Measurements from ENCODE around the gene NDUFA11. TPM values are rescaled to one million over a fixed set of nuclear protein-coding genes. Genes with fewer than 3 reads are reported as not detected.
A peak's percentile ranks its signal among the peaks of the same experiment; 100 is the strongest.

The NDUFA11 gene
- total RNA-seq, 2 experiments from 2014 or later: 280 to 293 TPM

DNA sequence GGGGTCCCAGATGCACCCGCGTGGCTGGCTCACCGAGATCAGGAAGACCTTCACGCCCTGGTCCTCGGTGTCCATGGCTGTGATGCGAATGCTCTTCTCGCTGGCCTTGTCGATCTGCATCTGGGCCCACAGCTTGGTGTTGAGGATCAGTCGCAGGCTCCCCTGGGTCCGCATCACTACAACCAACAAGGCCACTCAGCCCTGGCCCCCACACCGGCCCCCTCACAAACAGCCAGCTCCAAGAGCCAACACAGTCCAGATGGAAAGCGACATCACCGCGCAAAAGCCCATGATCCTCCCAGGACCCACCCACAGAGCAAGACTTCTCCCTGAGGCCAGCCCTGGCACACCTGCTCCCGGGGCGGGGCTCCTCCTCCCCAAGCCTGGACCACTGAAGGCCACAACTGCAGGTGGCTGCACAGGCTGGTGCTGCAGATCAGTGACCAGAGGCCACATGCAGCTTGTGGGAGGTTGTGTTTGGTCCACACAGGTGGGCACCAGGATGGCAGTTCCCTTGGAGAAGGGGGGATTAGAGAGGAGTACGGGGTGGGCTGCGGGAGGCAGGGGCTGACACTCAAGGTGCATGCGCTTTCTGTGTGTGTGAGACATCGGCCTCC is 15.0 kb upstream of the NDUFA11 start:
- no peak overlapping the region for H2AFZ ChIP-seq (ENCODE audit: low read length)
- H3K9me2 ChIP-seq (ENCODE audit: insufficient read depth, low read length): no peaks in the 10 kb centered on the region
- no peaks in the 10 kb centered on the region for H3K4me1 ChIP-seq (ENCODE audit: insufficient read depth, low read length, poor library complexity, severe bottlenecking)
- H3K4me3 ChIP-seq (ENCODE audit: low read depth, low read length, poor library complexity, severe bottlenecking): no peak overlapping the region
- no peak for DNase-seq (ENCODE audit: low spot score)
- TF ChIP-seq CTCF (conservative IDR thresholded peaks at IDR 0.05; ENCODE audit: low read length) (no peak), EZH2phosphoT487 (IDR thresholded peaks at IDR 0.05; ENCODE audit: borderline replicate concordance, low read depth, low read length) (no peak)
- H3K9me3 ChIP-seq (ENCODE audit: low read length): no peaks in the 10 kb centered on the region
- H3K36me3 ChIP-seq (ENCODE audit: insufficient read depth, low read length): peaks cover 81% of the 10 kb centered on the region
- POLR2A ChIA-PET: no interaction called here
- BruUV-seq (replicated peaks): no TSS peak
- no peaks in the 10 kb centered on the region for H3K79me2 ChIP-seq (ENCODE audit: insufficient read depth, low read depth, low read length)
- CTCF ChIA-PET (ENCODE audit: unreplicated experiment): no interaction called here
- no peaks in the 10 kb centered on the region; the same call in 1 of the 2 replicates for H4K20me1 ChIP-seq (ENCODE audit: insufficient read depth, low read length)
- no peak overlapping the region for H3K27ac ChIP-seq (ENCODE audit: low read depth, low read length, poor library complexity, severe bottlenecking)
- no peak overlapping the region for H3K4me2 ChIP-seq (ENCODE audit: low read length)
- intact Hi-C loops (cut with micrococcal nuclease; ENCODE audit: unreplicated experiment): no loop called here

GRCh38 chr19:5917431-5918107 is 14.0 kb upstream of the NDUFA11 start:
- DNase-seq (ENCODE audit: low spot score): no peak
- Histone ChIP-seq H3K79me2 (ENCODE audit: insufficient read depth, low read depth, low read length) (no peaks in the 10 kb centered on the region), H3K27ac (ENCODE audit: low read depth, low read length, poor library complexity, severe bottlenecking) (no peak overlapping the region), H3K36me3 (ENCODE audit: insufficient read depth, low read length) (peaks cover 77% of the 10 kb centered on the region), H2AFZ (ENCODE audit: low read length) (no peak overlapping the region), H3K9me2 (ENCODE audit: insufficient read depth, low read length) (no peaks in the 10 kb centered on the region), H3K9me3 (ENCODE audit: low read length) (no peaks in the 10 kb centered on the region), H3K4me2 (ENCODE audit: low read length) (no peak overlapping the region), H4K20me1 (ENCODE audit: insufficient read depth, low read length) (no peaks in the 10 kb centered on the region; the same call in 1 of the 2 replicates), H3K4me1 (ENCODE audit: insufficient read depth, low read length, poor library complexity, severe bottlenecking) (no peaks in the 10 kb centered on the region), H3K4me3 (ENCODE audit: low read depth, low read length, poor library complexity, severe bottlenecking) (no peak overlapping the region)
- BruUV-seq (replicated peaks): no TSS peak
- ChIA-PET CTCF (ENCODE audit: unreplicated experiment) (no interaction called here), POLR2A (no interaction called here)
- intact Hi-C loops (cut with micrococcal nuclease; ENCODE audit: unreplicated experiment): no loop called here
- TF ChIP-seq EZH2phosphoT487 (IDR thresholded peaks at IDR 0.05; ENCODE audit: borderline replicate concordance, low read depth, low read length): no peak
- no peak for TF ChIP-seq CTCF (conservative IDR thresholded peaks at IDR 0.05; ENCODE audit: low read length)

- H3K36me3 ChIP-seq (ENCODE audit: insufficient read depth, low read length): peaks cover 65% of the 10 kb centered on the region
- no peak for DNase-seq (ENCODE audit: low spot score)
- H4K20me1 ChIP-seq (ENCODE audit: insufficient read depth, low read length): no peaks in the 10 kb centered on the region; the same call in 1 of the 2 replicates
- H3K4me3 ChIP-seq (ENCODE audit: low read depth, low read length, poor library complexity, severe bottlenecking): no peak overlapping the region
- no peaks in the 10 kb centered on the region for H3K9me2 ChIP-seq (ENCODE audit: insufficient read depth, low read length)
- BruUV-seq (replicated peaks): TSS peak; percentile 64
- ChIA-PET POLR2A (no interaction called here), CTCF (ENCODE audit: unreplicated experiment) (no interaction called here)
- no peak for TF ChIP-seq CTCF (conservative IDR thresholded peaks at IDR 0.05; ENCODE audit: low read length)
- no peak for TF ChIP-seq EZH2phosphoT487 (IDR thresholded peaks at IDR 0.05; ENCODE audit: borderline replicate concordance, low read depth, low read length)
- intact Hi-C loops (cut with micrococcal nuclease; ENCODE audit: unreplicated experiment): no loop called here
- no peak overlapping the region for H2AFZ ChIP-seq (ENCODE audit: low read length)
- H3K9me3 ChIP-seq (ENCODE audit: low read length): no peaks in the 10 kb centered on the region
- no peaks in the 10 kb centered on the region for H3K79me2 ChIP-seq (ENCODE audit: insufficient read depth, low read depth, low read length)
- H3K4me1 ChIP-seq (ENCODE audit: insufficient read depth, low read length, poor library complexity, severe bottlenecking): no peaks in the 10 kb centered on the region
- no peak overlapping the region for H3K27ac ChIP-seq (ENCODE audit: low read depth, low read length, poor library complexity, severe bottlenecking)
- no peak overlapping the region for H3K4me2 ChIP-seq (ENCODE audit: low read length)
These were observed 12.7 kb upstream of the NDUFA11 start for GRCh38 chr19:5916181-5916708.

Measured in OCI-LY7 (cell line).